Measurements from ENCODE around the gene OXLD1. TPM values are rescaled to one million over a fixed set of nuclear protein-coding genes. Genes with fewer than 3 reads are reported as not detected.

Gene OXLD1
- polyA plus RNA-seq, 1 donor (not counting 4 experiments of a cell fraction or from before 2014, with no cell fraction given), result 16.3 TPM

- peaks cover 25% of the 10 kb centered on the region for H3K4me1 ChIP-seq (ENCODE audit: control insufficient read depth, extremely low read depth, insufficient read depth, low read length)
- TF ChIP-seq EZH2 (IDR thresholded peaks at IDR 0.05; ENCODE audit: low read length) (no peak), CTCF (optimal IDR thresholded peaks at IDR 0.05 in 1 of 3, IDR thresholded peaks at IDR 0.05 in 1 of 3, conservative IDR thresholded peaks at IDR 0.05 in 1 of 3; ENCODE audit: extremely low read depth in 1 of 3, insufficient read depth in 2 of 3, low read length in 3 of 3) (peak in 2 of 3 experiments; percentile 71 to 85)
- peaks cover 28 to 48% of the 10 kb centered on the region in 2 experiments for H3K36me3 ChIP-seq (ENCODE audit: control insufficient read depth in 2 of 2, extremely low read depth in 1 of 2, insufficient read depth in 2 of 2, low read length in 2 of 2)
- DNase-seq (ENCODE audit: low read depth, low spot score), result no peak
- peaks cover 50% of the 10 kb centered on the region for H3K79me2 ChIP-seq (ENCODE audit: control insufficient read depth, insufficient read depth, low read length)
- dilution Hi-C loops (cut with MboI; ENCODE audit: extremely low pct_ligation_motif_present, low sequenced_read_pairs), result no loop called here
- no peak for FAIRE-seq
- no peaks in the 10 kb centered on the region for H4K20me1 ChIP-seq (ENCODE audit: control insufficient read depth, extremely low read depth, insufficient read depth, low read length)
- peak overlapping the region; percentile 69 for H3K9ac ChIP-seq (ENCODE audit: control insufficient read depth, extremely low read depth, insufficient read depth, low read length)
- H3K4me3 ChIP-seq (ENCODE audit: control insufficient read depth in 2 of 3, extremely low read depth in 1 of 3, insufficient read depth in 2 of 3, low read depth in 1 of 3, low read length in 3 of 3), result peak overlapping the region; percentile 68 to 83 (median 74)
- peak overlapping the region; percentile 60 for H3K27ac ChIP-seq (ENCODE audit: control insufficient read depth, insufficient read depth, low read length)
- H2AFZ ChIP-seq (ENCODE audit: control insufficient read depth, low read length), result peak overlapping the region; percentile 13
- H3K4me2 ChIP-seq (ENCODE audit: control insufficient read depth, extremely low read depth, insufficient read depth, low read depth, low read length), result peak overlapping the region; percentile 93
- no peaks in the 10 kb centered on the region for H3K27me3 ChIP-seq (ENCODE audit: control insufficient read depth, extremely low read depth, insufficient read depth, low read length)
- no peaks in the 10 kb centered on the region for H3K9me1 ChIP-seq (ENCODE audit: control insufficient read depth, extremely low read depth, insufficient read depth, low read length)
- no peaks in the 10 kb centered on the region for H3K9me3 ChIP-seq (ENCODE audit: control insufficient read depth, low read depth, low read length)
Measured at GRCh38 chr17:81667754-81668153, 1.3 kb upstream of the OXLD1 start.

- H3K9me1 ChIP-seq (ENCODE audit: control insufficient read depth, extremely low read depth, insufficient read depth, low read length), result no peaks in the 10 kb centered on the region
- H3K79me2 ChIP-seq (ENCODE audit: control insufficient read depth, insufficient read depth, low read length), result peaks cover 44% of the 10 kb centered on the region
- dilution Hi-C loops (cut with MboI; ENCODE audit: extremely low pct_ligation_motif_present, low sequenced_read_pairs), result no loop called here
- DNase-seq (ENCODE audit: low read depth, low spot score) (no peak), FAIRE-seq (no peak)
- H4K20me1 ChIP-seq (ENCODE audit: control insufficient read depth, extremely low read depth, insufficient read depth, low read length), result no peaks in the 10 kb centered on the region
- no peaks in the 10 kb centered on the region for H3K27me3 ChIP-seq (ENCODE audit: control insufficient read depth, extremely low read depth, insufficient read depth, low read length)
- no peaks in the 10 kb centered on the region for H3K9me3 ChIP-seq (ENCODE audit: control insufficient read depth, low read depth, low read length)
- TF ChIP-seq EZH2 (IDR thresholded peaks at IDR 0.05; ENCODE audit: low read length) (no peak), CTCF (optimal IDR thresholded peaks at IDR 0.05 in 1 of 3, IDR thresholded peaks at IDR 0.05 in 1 of 3, conservative IDR thresholded peaks at IDR 0.05 in 1 of 3; ENCODE audit: extremely low read depth in 1 of 3, insufficient read depth in 2 of 3, low read length in 3 of 3) (no peak)
- peaks cover 17 to 32% of the 10 kb centered on the region in 2 experiments for H3K36me3 ChIP-seq (ENCODE audit: control insufficient read depth in 2 of 2, extremely low read depth in 1 of 2, insufficient read depth in 2 of 2, low read length in 2 of 2)
- peaks cover 25% of the 10 kb centered on the region for H3K4me1 ChIP-seq (ENCODE audit: control insufficient read depth, extremely low read depth, insufficient read depth, low read length)
- peak overlapping the region; percentile 74 to 89 (median 83) for H3K4me3 ChIP-seq (ENCODE audit: control insufficient read depth in 2 of 3, extremely low read depth in 1 of 3, insufficient read depth in 2 of 3, low read depth in 1 of 3, low read length in 3 of 3)
- H3K27ac ChIP-seq (ENCODE audit: control insufficient read depth, insufficient read depth, low read length), result peak overlapping the region; percentile 79
- peak overlapping the region; percentile 93 for H3K4me2 ChIP-seq (ENCODE audit: control insufficient read depth, extremely low read depth, insufficient read depth, low read depth, low read length)
- H2AFZ ChIP-seq (ENCODE audit: control insufficient read depth, low read length), result peak overlapping the region; percentile 64
- H3K9ac ChIP-seq (ENCODE audit: control insufficient read depth, extremely low read depth, insufficient read depth, low read length), result peak overlapping the region; percentile 92
Measured at GRCh38 chr17:81666092-81666341, 388 bp downstream of the OXLD1 start.

Data from keratinocyte (primary cell).